Measurements from ENCODE around the gene SEPTIN7.
"Not testable (repeated sequence)": the region's sequence is repeated elsewhere in the genome, so short reads cannot be mapped to it uniquely, and the experiment has no call there.

The SEPTIN7 gene

DNA sequence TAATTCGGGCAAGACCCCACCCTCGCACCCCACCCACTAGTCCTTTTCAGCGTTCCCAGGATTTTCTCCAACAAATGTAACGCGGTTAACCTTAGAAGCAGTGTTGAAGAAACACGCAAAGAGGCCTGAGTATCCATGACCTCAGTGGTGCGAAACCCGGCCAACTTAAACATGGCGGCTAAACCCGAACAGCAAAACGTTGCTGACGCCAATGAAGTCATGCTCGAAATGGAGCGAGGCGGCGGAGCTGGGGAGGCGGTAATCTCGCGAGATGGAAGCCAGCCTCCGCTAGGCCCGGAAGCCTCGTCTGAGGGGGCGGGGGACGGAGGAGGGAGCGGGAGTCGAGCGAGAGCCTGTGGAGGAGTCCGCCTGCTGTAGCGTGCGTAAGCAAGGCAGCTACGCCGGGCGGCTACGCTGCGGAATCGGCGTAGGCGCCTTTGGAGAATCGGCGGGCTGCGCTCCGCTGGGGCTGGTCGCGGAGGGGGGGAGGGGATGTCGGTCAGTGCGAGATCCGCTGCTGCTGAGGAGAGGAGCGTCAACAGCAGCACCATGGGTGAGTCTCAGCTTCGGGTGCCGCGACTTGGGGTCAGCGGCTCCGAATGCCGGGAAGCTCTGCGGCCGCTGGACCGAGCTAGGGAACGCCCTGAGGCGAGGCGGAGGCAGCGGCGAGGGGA lies at the start of gene SEPTIN7:
Gene SEPTIN7 (plus strand): TSS at position 340 of the 674 bp plus-strand sequence. CDS start 153 bp downstream, at position 493.
- TF ChIP-seq, protein P1, sequence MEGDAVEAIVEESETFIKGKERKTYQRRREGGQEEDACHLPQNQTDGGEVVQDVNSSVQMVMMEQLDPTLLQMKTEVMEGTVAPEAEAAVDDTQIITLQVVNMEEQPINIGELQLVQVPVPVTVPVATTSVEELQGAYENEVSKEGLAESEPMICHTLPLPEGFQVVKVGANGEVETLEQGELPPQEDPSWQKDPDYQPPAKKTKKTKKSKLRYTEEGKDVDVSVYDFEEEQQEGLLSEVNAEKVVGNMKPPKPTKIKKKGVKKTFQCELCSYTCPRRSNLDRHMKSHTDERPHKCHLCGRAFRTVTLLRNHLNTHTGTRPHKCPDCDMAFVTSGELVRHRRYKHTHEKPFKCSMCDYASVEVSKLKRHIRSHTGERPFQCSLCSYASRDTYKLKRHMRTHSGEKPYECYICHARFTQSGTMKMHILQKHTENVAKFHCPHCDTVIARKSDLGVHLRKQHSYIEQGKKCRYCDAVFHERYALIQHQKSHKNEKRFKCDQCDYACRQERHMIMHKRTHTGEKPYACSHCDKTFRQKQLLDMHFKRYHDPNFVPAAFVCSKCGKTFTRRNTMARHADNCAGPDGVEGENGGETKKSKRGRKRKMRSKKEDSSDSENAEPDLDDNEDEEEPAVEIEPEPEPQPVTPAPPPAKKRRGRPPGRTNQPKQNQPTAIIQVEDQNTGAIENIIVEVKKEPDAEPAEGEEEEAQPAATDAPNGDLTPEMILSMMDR (IDR thresholded peaks at IDR 0.05; ENCODE audit: low read depth, low read length) = no peak
- H3K4me3 ChIP-seq (ENCODE audit: low read depth, low read length) = peak within 1 kb of the TSS; percentile 86

DNA sequence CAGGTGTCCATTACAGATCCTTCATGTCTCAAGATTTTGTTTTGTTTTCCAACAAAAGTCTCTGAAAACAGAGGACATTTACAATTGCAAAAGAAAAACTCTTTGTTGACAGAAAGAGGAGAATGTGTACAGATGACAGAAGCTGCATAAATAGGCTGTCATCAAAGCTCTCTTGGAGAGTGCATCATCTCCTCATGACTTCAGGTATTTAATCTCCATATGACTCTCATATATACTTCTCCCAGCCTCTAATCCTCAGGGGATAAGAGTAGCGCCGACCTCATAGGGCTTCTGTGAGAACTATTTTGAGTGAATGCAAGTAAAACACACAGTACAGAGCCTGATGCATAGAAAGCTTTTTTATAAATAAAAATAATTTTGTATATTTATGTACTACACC lies 48.1 kb upstream of the SEPTIN7 start:
- H3K4me3 ChIP-seq (ENCODE audit: low read depth, low read length) = no peak overlapping the region
- TF ChIP-seq, protein P1 (IDR thresholded peaks at IDR 0.05; ENCODE audit: low read depth, low read length) = no peak

DNA sequence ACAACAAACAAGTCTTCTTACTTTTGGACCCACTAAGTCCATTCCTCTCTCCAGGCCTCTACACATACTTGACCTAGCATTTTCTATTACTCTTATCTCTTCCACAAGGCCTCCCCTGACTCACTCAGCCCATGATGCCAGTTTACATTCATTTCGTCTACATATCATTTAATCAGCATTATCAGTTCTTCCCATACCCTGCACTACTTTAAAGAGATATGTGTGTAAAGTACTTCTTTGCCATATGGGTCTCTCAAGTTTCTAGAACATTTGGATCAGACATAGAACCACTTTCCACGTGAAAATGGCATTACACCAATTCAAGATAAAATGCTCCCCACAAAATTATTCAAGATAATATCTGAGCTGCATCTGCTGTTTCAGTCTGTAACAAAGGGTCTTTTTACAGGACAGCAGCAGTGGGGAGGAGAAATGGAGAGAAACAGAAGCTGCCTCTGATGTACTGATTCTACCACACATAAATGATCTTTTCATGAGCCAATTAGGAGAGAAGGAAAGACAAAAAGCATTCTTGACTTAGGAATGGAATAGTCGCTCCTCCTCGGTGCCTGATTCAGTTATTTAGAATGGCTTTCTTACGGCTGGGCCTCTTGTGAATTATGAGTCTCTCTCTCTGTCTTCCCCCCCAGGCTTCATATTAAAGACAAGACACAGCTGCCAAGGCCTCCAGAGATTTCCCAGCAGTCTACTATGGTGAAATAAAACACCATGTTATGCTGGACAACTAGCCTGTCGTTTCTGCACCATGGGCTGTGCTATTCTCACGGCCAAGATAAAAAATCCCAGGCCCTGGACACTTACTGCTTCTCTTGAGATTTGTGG lies 46.9 kb upstream of the SEPTIN7 start:
- no peak overlapping the region for H3K4me3 ChIP-seq (ENCODE audit: low read depth, low read length)
- TF ChIP-seq, protein P1 (IDR thresholded peaks at IDR 0.05; ENCODE audit: low read depth, low read length) = no peak

DNA sequence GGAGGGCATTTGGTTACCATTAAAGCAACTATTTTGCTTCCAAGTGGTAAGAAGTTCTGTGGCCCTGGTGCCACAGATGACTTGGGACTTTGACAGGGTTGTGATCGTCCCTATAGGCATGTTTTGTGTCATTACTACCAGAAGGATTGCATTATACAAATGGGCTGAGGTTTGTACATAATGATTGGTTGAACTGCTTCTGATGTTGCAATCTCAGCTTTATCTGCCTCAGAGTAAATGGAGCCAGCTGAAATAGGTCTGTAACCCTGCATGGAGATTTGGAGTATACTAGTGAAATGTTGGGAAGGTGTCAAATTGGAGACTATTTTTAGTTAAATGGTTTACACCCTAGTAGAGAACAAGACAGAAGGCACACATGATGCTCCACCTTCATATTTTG lies 46.1 kb upstream of the SEPTIN7 start:
- H3K4me3 ChIP-seq (ENCODE audit: low read depth, low read length) = no peak overlapping the region
- TF ChIP-seq, protein P1 (IDR thresholded peaks at IDR 0.05; ENCODE audit: low read depth, low read length) = no peak

DNA sequence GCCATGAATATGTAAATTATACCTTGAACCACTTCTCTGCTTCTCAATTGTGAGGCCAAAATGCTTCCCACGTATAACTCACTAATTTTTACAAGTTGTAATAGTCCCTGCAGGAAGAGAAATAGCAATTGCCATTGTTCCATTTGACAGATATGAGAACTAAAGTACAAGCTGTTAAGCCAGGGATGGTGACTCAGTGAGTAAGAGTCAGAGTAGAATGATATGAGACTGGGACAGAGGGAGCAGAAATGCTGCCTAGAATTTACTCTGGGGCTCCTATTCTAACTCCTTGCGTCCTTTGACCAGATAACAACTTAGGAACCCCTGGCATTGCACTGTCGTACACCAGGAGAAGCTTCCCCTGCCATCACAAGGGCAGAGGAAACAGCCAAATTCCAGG lies 45.1 kb upstream of the SEPTIN7 start:
- H3K4me3 ChIP-seq (ENCODE audit: low read depth, low read length) = no peak overlapping the region
- TF ChIP-seq, protein P1 (IDR thresholded peaks at IDR 0.05; ENCODE audit: low read depth, low read length) = no peak

DNA sequence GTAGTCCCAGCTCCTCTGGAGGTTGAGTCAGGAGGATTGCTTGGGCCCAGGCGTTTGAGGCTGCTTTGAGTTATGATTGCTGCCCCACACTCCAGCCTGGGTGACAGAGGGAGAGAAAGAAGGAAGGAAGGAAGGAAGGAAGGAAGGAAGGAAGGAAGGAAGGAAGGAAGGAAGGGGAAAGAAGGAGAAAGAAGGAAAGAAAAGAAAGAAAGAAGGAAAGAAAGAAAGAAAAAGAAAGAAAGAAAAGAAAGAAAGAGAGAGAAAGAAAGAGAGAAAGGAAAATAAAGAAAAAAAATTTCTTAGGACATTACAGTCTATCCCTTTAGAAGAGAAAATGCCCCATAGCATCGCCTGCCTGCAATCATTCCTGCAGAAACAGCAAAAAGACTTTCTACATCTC lies 44.4 kb upstream of the SEPTIN7 start:
- not testable (repeated sequence) for H3K4me3 ChIP-seq (ENCODE audit: low read depth, low read length)

DNA sequence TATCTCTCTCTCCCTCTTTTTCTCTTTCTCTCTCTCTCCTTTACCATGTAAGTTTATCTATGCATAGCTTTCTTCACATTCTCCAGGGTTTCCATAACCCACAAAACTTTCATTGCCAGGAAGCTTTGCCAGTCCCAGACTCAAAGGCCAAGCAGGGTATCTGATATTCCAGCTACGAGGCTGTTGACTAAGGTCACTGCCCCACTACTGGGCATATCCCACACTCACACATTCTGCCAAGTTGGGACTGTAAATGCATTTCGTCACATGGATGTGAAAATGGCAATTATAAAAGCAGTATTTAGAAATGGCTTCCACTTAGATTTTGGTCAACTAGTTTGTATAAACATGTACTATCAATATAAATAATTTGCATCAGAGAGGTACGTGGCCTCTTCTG lies 43.3 kb upstream of the SEPTIN7 start:
- H3K4me3 ChIP-seq (ENCODE audit: low read depth, low read length) = no peak overlapping the region
- TF ChIP-seq, protein P1 (IDR thresholded peaks at IDR 0.05; ENCODE audit: low read depth, low read length) = no peak

Data from WI38 (cell line).